GM18505 (cell line): ENCODE measurements around the gene BRME1.

ENCODE experiments used
- ATAC-seq: cut with Tn5 transposase; IDR thresholded peaks from one replicate; pipeline ENCODE4 v1.9.1; 2021; ENCODE audit not compliant: unreplicated experiment
- POLR2A ChIP-seq: IDR thresholded peaks from 4 replicates; pipeline ENCODE4 v1.6.1; 2011; ENCODE audit warnings: borderline replicate concordance; ENCODE audit not compliant: insufficient read depth, insufficient read length; ENCODE audit errors: extremely low read depth

BRME1 gene

GRCh38 chr19:13905634-13906520 is at the start of gene BRME1, which contains the start of gene CC2D1A:
Gene BRME1 (minus strand): TSS chr19:13906117. CDS start chr19:13904892, 1,225 bp downstream.
Gene CC2D1A (plus strand): TSS chr19:13906201. CDS start chr19:13906442, 241 bp downstream.
- peak; percentile 67 for TF ChIP-seq POLR2A
- peak; percentile 88 for ATAC-seq

- no peak for ATAC-seq
- no peak for TF ChIP-seq POLR2A
Observed at GRCh38 chr19:13954185-13954584, 48.3 kb upstream of the BRME1 start.

GRCh38 chr19:13952931-13953531 is 47.1 kb upstream of the BRME1 start:
- TF ChIP-seq POLR2A: no peak
- no peak for ATAC-seq

GRCh38 chr19:13952154-13952930 is 46.4 kb upstream of the BRME1 start, which contains the start of gene DCAF15:
Gene DCAF15 (plus strand): TSS chr19:13952509. CDS start chr19:13952513, 4 bp downstream.
- TF ChIP-seq POLR2A: peak; percentile 68
- ATAC-seq: peak; percentile 92

- TF ChIP-seq POLR2A: no peak
Observed at GRCh38 chr19:13951799-13952153, 45.9 kb upstream of the BRME1 start.

GRCh38 chr19:13951043-13951442 is 45.1 kb upstream of the BRME1 start:
- ATAC-seq: no peak

More at GRCh38 chr19:13951799-13952153, 45.9 kb upstream of the BRME1 start:
- no peak for ATAC-seq

GRCh38 chr19:13946414-13946813 is 40.5 kb upstream of the BRME1 start:
- no peak for ATAC-seq
- no peak for TF ChIP-seq POLR2A

More at GRCh38 chr19:13951043-13951442, 45.1 kb upstream of the BRME1 start:
- TF ChIP-seq POLR2A: no peak

- no peak for ATAC-seq
- no peak for TF ChIP-seq POLR2A
Observed at GRCh38 chr19:13942023-13942684, 36.2 kb upstream of the BRME1 start.

GRCh38 chr19:13938301-13939064 is 32.6 kb upstream of the BRME1 start, which contains the start of gene PODNL1:
Gene PODNL1 (minus strand): TSS chr19:13938417. CDS start chr19:13938181, 236 bp downstream.
- no peak for ATAC-seq
- TF ChIP-seq POLR2A: no peak

GRCh38 chr19:13937479-13938300 is 31.8 kb upstream of the BRME1 start:
- ATAC-seq: no peak
- TF ChIP-seq POLR2A: no peak
